Duodenal mucosa (tissue), 2 donors: ENCODE data around the gene HEATR1.

Experiments used
- H3K27ac ChIP-seq: one replicate; pipeline ENCODE4 v1.7.0; 2013; ENCODE audit warnings: low read depth, low read length
- H3K27me3 ChIP-seq, 2 donors: one replicate each; pipeline ENCODE4 v1.7.0; 2013; ENCODE audit warnings: low read length in 2 of 2, control low read depth in 1 of 2; ENCODE audit not compliant: insufficient read depth in 2 of 2, control insufficient read depth in 1 of 2
- H3K36me3 ChIP-seq, 2 donors: one replicate each; pipeline ENCODE4 v1.7.0; 2013; ENCODE audit warnings: low read length in 2 of 2, control low read depth in 1 of 2; ENCODE audit not compliant: insufficient read depth in 2 of 2, control insufficient read depth in 1 of 2
- H3K4me1 ChIP-seq, 2 donors: one replicate each; pipeline ENCODE4 v1.7.0; 2013; ENCODE audit warnings: low read length in 2 of 2, control low read depth in 1 of 2; ENCODE audit not compliant: insufficient read depth in 2 of 2, control insufficient read depth in 1 of 2
- H3K4me3 ChIP-seq, 2 donors: one replicate each; pipeline ENCODE4 v1.7.0; 2013; ENCODE audit warnings: low read length in 2 of 2, low read depth in 1 of 2
- H3K9ac ChIP-seq, 2 donors: one replicate each; pipeline ENCODE4 v1.7.0; 2013; ENCODE audit warnings: low read length in 2 of 2, low read depth in 1 of 2
- H3K9me3 ChIP-seq, 2 donors: one replicate each; pipeline ENCODE4 v1.7.0; 2013; ENCODE audit warnings: low read length in 2 of 2, control low read depth in 1 of 2; ENCODE audit not compliant: control insufficient read depth in 1 of 2

Gene HEATR1

GRCh38 chr1:236530286-236530685 is 74.0 kb downstream of the HEATR1 start:
- Histone ChIP-seq H3K27me3 (no peaks in the 10 kb centered on the region), H3K4me1 (peaks cover 11 to 13% of the 10 kb centered on the region in 2 donors), H3K9me3 (no peaks in the 10 kb centered on the region), H3K27ac (no peak overlapping the region), H3K9ac (no peak overlapping the region), H3K36me3 (peaks cover 0 to 36% of the 10 kb centered on the region in 2 donors), H3K4me3 (no peak overlapping the region)

GRCh38 chr1:236526079-236526478 is 78.2 kb downstream of the HEATR1 start:
- H3K27me3 ChIP-seq: no peaks in the 10 kb centered on the region
- H3K4me1 ChIP-seq: peaks cover 8 to 11% of the 10 kb centered on the region in 2 donors
- H3K9ac ChIP-seq: no peak overlapping the region
- H3K36me3 ChIP-seq: peaks cover 0 to 20% of the 10 kb centered on the region in 2 donors
- no peak overlapping the region for H3K27ac ChIP-seq
- H3K4me3 ChIP-seq: no peak overlapping the region
- no peaks in the 10 kb centered on the region for H3K9me3 ChIP-seq

GRCh38 chr1:236524895-236525184 is 79.5 kb downstream of the HEATR1 start:
- H3K27ac ChIP-seq: peak overlapping the region; percentile 11

GRCh38 chr1:236524142-236524894 is 80.0 kb downstream of the HEATR1 start:
- Histone ChIP-seq H3K27ac (peak overlapping the region; percentile 70), H3K27me3 (no peaks in the 10 kb centered on the region), H3K9ac (peak overlapping the region; percentile 82 to 94), H3K9me3 (no peaks in the 10 kb centered on the region), H3K4me3 (peak overlapping the region; percentile 81), H3K36me3 (peaks cover 0 to 20% of the 10 kb centered on the region in 2 donors), H3K4me1 (peaks cover 5 to 8% of the 10 kb centered on the region in 2 donors)

More at GRCh38 chr1:236524895-236525184, 79.5 kb downstream of the HEATR1 start:
- H3K9ac ChIP-seq: peak overlapping the region; percentile 82 to 94
- H3K9me3 ChIP-seq: no peaks in the 10 kb centered on the region
- no peaks in the 10 kb centered on the region for H3K27me3 ChIP-seq
- H3K4me1 ChIP-seq: peaks cover 5 to 8% of the 10 kb centered on the region in 2 donors
- H3K4me3 ChIP-seq: peak overlapping the region; percentile 81
- H3K36me3 ChIP-seq: peaks cover 0 to 20% of the 10 kb centered on the region in 2 donors

DNA sequence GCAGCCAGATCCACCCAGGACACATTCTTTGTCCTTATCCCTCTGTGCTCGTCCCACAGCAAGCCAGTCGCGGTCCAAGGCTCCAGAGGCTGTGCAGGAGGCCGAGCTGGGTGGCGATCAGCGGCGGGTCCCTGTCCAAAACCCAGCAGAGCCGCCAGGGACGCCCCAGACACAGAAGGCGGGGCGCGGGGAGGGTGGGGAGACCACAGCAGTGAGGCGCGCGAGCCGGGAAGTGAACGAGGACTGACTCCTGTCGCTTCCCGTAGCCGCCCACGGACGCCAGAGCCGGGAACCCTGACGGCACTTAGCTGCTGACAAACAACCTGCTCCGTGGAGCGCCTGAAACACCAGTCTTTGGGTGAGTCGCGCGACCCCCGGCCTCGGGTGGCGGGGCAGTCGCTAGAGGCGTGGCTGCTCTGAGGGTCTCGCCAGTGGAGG is 80.6 kb downstream of the HEATR1 start, which contains the start of gene LGALS8:
LGALS8 (plus strand) TSS at position 279 of the 438 bp plus-strand sequence. CDS start 2,089 bp downstream, outside the sequence.
- Histone ChIP-seq H3K9ac (peak within 1 kb of the TSS; percentile 82 to 94), H3K9me3 (no peaks in the 10 kb centered on the region), H3K27me3 (no peaks in the 10 kb centered on the region), H3K4me1 (peaks cover 5 to 8% of the 10 kb centered on the region in 2 donors), H3K27ac (peak within 1 kb of the TSS; percentile 70), H3K4me3 (peak within 1 kb of the TSS; percentile 81), H3K36me3 (peaks cover 0 to 18% of the 10 kb centered on the region in 2 donors)

- H3K27me3 ChIP-seq: no peaks in the 10 kb centered on the region
- peak overlapping the region; percentile 82 to 94 for H3K9ac ChIP-seq
- peaks cover 5 to 8% of the 10 kb centered on the region in 2 donors for H3K4me1 ChIP-seq
- H3K9me3 ChIP-seq: no peaks in the 10 kb centered on the region
- peak overlapping the region; percentile 70 for H3K27ac ChIP-seq
- H3K36me3 ChIP-seq: peaks cover 0 to 15% of the 10 kb centered on the region in 2 donors
- peak overlapping the region; percentile 81 for H3K4me3 ChIP-seq
Measured at GRCh38 chr1:236522937-236523703, 81.2 kb downstream of the HEATR1 start.

DNA sequence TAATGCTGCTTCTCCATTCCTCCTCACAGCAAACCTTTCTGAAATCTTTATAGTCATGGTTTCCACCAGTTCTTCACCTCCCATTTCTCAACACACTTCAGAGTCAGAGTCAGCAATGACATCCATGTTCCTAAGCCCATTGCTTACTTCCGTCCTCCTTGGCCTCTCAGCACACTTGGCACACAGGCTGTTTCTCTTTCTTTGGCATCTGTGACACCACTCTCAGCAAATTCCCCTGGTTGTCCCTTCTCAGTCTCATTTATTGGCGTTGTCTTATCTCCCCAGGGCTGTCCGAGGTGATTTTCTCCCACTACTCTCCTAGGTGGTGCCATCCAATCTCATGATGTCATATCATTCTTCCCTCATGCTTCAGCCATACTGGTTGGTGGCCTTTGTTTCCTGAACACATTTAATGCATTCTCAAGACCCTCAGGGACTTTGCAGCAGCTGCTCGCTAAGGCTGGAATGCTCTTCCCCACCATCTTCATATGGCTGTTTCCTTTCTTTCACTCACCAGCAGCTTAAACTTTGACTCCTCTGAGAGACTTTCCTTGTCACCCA is 83.8 kb downstream of the HEATR1 start:
- H3K27me3 ChIP-seq: no peaks in the 10 kb centered on the region
- peaks cover 5 to 8% of the 10 kb centered on the region in 2 donors for H3K4me1 ChIP-seq
- H3K36me3 ChIP-seq: no peaks in the 10 kb centered on the region
- no peak overlapping the region for H3K9ac ChIP-seq
- no peak overlapping the region for H3K4me3 ChIP-seq
- H3K9me3 ChIP-seq: no peaks in the 10 kb centered on the region
- H3K27ac ChIP-seq: no peak overlapping the region

- Histone ChIP-seq H3K9ac (no peak overlapping the region), H3K9me3 (no peaks in the 10 kb centered on the region), H3K27ac (no peak overlapping the region), H3K4me3 (no peak overlapping the region), H3K4me1 (peaks cover 0 to 6% of the 10 kb centered on the region in 2 donors), H3K27me3 (no peaks in the 10 kb centered on the region), H3K36me3 (no peaks in the 10 kb centered on the region)
Measured at GRCh38 chr1:236518322-236518721, 86.0 kb downstream of the HEATR1 start.

GRCh38 chr1:236516929-236517704 is 87.2 kb downstream of the HEATR1 start:
- no peaks in the 10 kb centered on the region for H3K27me3 ChIP-seq
- H3K27ac ChIP-seq: no peak overlapping the region

More at GRCh38 chr1:236516929-236517704, 87.2 kb downstream of the HEATR1 start:
- Histone ChIP-seq H3K9me3 (no peaks in the 10 kb centered on the region), H3K36me3 (no peaks in the 10 kb centered on the region), H3K4me3 (no peak overlapping the region), H3K9ac (no peak overlapping the region), H3K4me1 (no peaks in the 10 kb centered on the region)
